H1 (cell line): Measurements from ENCODE around the gene ZNF446. TPM values are rescaled to one million over a fixed set of nuclear protein-coding genes. Genes with fewer than 3 reads are reported as not detected.
A peak's percentile ranks its signal among the peaks of the same experiment; 100 is the strongest.

Experiments
- CTCF ChIA-PET: fragments of 300-600 bp; sonication (Branson Sonifier 250); formaldehyde crosslinking; loops from one replicate; lab custom pipeline; 2021; ENCODE audit not compliant: partially characterized antibody; lab: Charles Lee
- POLR2A ChIA-PET: fragments of 300-600 bp; sonication (Branson Sonifier 250); formaldehyde crosslinking; loops from one replicate; lab custom pipeline; 2021; ENCODE audit warnings: inconsistent platforms; ENCODE audit not compliant: partially characterized antibody; lab: Charles Lee
- DNase-seq, 2 experiments: peaks; one replicate each; pipeline versions ENCODE4 v3.0.0 to v3.0.0-alpha.2; 2010 to 2022; ENCODE audit warnings: low spot score in 2 of 2, low read depth in 1 of 2, mixed read lengths in 1 of 2
- FAIRE-seq: peaks from 2 replicates; lab custom pipeline; 2011; peaks lifted over from hg19 to GRCh38; lab: Jason Lieb, UNC
- H2AFZ ChIP-seq: 2 replicates; pipeline ENCODE4 v1.8.1; 2012; ENCODE audit warnings: low read length, inconsistent platforms
- H2AK5ac ChIP-seq: 2 replicates; pipeline ENCODE4 v1.6.1; 2013; ENCODE audit warnings: low read depth, low read length
- H2BK120ac ChIP-seq: replicated peaks from 2 replicates; pipeline ENCODE3; 2013; ENCODE audit warnings: low read depth, low read length, inconsistent platforms
- H2BK12ac ChIP-seq: 2 replicates; pipeline ENCODE4 v1.6.1; 2013; ENCODE audit warnings: low read depth, low read length
- H2BK15ac ChIP-seq: 2 replicates; pipeline ENCODE4 v1.6.1; 2013; ENCODE audit warnings: low read length
- H2BK20ac ChIP-seq: 2 replicates; pipeline ENCODE4 v1.6.1; 2013; ENCODE audit warnings: low read length
- H2BK5ac ChIP-seq: 2 replicates; pipeline ENCODE4 v1.6.1; 2013; ENCODE audit warnings: low read depth, low read length
- H3K14ac ChIP-seq: 2 replicates; pipeline ENCODE4 v1.6.1; 2013; ENCODE audit warnings: inconsistent platforms; ENCODE audit not compliant: insufficient read length
- H3K18ac ChIP-seq: 2 replicates; pipeline ENCODE4 v1.6.1; 2013; ENCODE audit warnings: low read length; ENCODE audit errors: extremely low read depth
- H3K23ac ChIP-seq: 2 replicates; pipeline ENCODE4 v1.6.1; 2013; ENCODE audit warnings: inconsistent platforms; ENCODE audit not compliant: insufficient read length
- H3K23me2 ChIP-seq: 2 replicates; pipeline ENCODE4 v1.6.1; 2013; ENCODE audit warnings: low read depth, low read length
- H3K27ac ChIP-seq: 2 replicates; pipeline ENCODE4 v1.6.1; 2011; ENCODE audit warnings: low read depth, low read length, inconsistent platforms
- H3K27me3 ChIP-seq, 4 experiments: replicated peaks in 1 of 4; 1 replicate in 1 of 4; 2 replicates in 3 of 4; pipeline versions ENCODE4 v1.6.1 to v1.8.1; 2011 to 2013; ENCODE audit warnings: low read length in 3 of 4, mild to moderate bottlenecking in 3 of 4, inconsistent platforms in 2 of 4, mixed read lengths in 2 of 4, moderate library complexity in 1 of 4; ENCODE audit not compliant: control insufficient read depth in 3 of 4, insufficient read depth in 3 of 4; ENCODE audit errors: extremely low read depth in 1 of 4
- H3K36me3 ChIP-seq, 4 experiments: 2 replicates each; pipeline versions ENCODE4 v1.6.1 to v1.8.1; 2011 to 2013; ENCODE audit warnings: mild to moderate bottlenecking in 4 of 4, low read length in 3 of 4, moderate library complexity in 2 of 4, control low read depth in 1 of 4, inconsistent platforms in 1 of 4; ENCODE audit not compliant: insufficient read depth in 4 of 4, control insufficient read depth in 2 of 4
- H3K4ac ChIP-seq: replicated peaks from 2 replicates; pipeline ENCODE3; 2013; ENCODE audit warnings: low read length, low read depth, mixed read lengths, inconsistent platforms; ENCODE audit not compliant: insufficient read length
- H3K4me1 ChIP-seq, 4 experiments: replicated peaks in 1 of 4; 1 replicate in 1 of 4; 2 replicates in 3 of 4; pipeline versions ENCODE4 v1.6.1 to v1.8.1; 2011 to 2013; ENCODE audit warnings: low read length in 3 of 4, inconsistent platforms in 2 of 4, mixed read lengths in 1 of 4; ENCODE audit not compliant: insufficient read depth in 4 of 4, control insufficient read depth in 3 of 4
- H3K4me2 ChIP-seq, 2 experiments: 2 replicates each; pipeline versions ENCODE4 v1.6.1 to v1.8.1; 2011 to 2013; ENCODE audit warnings: low read depth in 2 of 2, low read length in 2 of 2, control low read depth in 1 of 2, inconsistent platforms in 1 of 2, mild to moderate bottlenecking in 1 of 2; ENCODE audit not compliant: insufficient read depth in 1 of 2
- H3K4me3 ChIP-seq, 4 experiments: fragments of 200-600, 300-600 bp in 1 of 4; sonication (generic), shearing (Covaris generic), sonication (Bioruptor Twin) in 1 of 4; 2 replicates each; pipeline versions ENCODE4 v1.5.1 to v1.8.1; 2011 to 2016; ENCODE audit warnings: low read length in 4 of 4, low read depth in 3 of 4, control low read depth in 2 of 4, inconsistent platforms in 2 of 4, mild to moderate bottlenecking in 2 of 4, mixed read lengths in 1 of 4, moderate library complexity in 1 of 4; ENCODE audit not compliant: insufficient read depth in 2 of 4; ENCODE audit errors: extremely low read depth in 1 of 4
- H3K56ac ChIP-seq: replicated peaks from 2 replicates; pipeline ENCODE3; 2013; ENCODE audit warnings: low read depth, mild to moderate bottlenecking, mixed read lengths, low read length, inconsistent platforms; ENCODE audit not compliant: insufficient read length
- H3K79me1 ChIP-seq: 2 replicates; pipeline ENCODE4 v1.6.1; 2013; ENCODE audit warnings: low read depth, low read length, control low read depth
- H3K79me2 ChIP-seq, 2 experiments: 2 replicates each; pipeline versions ENCODE4 v1.6.1 to v1.8.1; 2012 to 2013; ENCODE audit warnings: low read length in 2 of 2, mild to moderate bottlenecking in 2 of 2, inconsistent platforms in 1 of 2; ENCODE audit not compliant: insufficient read depth in 2 of 2, control insufficient read depth in 1 of 2
- H3K9ac ChIP-seq, 4 experiments: replicated peaks in 1 of 4; 1 replicate in 1 of 4; 2 replicates in 3 of 4; pipeline versions ENCODE4 v1.6.1 to v1.8.1; 2011 to 2013; ENCODE audit warnings: low read depth in 3 of 4, low read length in 3 of 4, control low read depth in 2 of 4, mild to moderate bottlenecking in 2 of 4, moderate library complexity in 2 of 4, inconsistent platforms in 1 of 4; ENCODE audit errors: extremely low read depth in 1 of 4
- H3K9me3 ChIP-seq, 2 experiments: 2 replicates each; pipeline versions ENCODE4 v1.6.1 to v1.8.1; 2012 to 2013; ENCODE audit warnings: mild to moderate bottlenecking in 2 of 2, moderate library complexity in 2 of 2, control low read depth in 1 of 2, inconsistent platforms in 1 of 2, low read depth in 1 of 2, low read length in 1 of 2, mixed read lengths in 1 of 2; ENCODE audit not compliant: insufficient read depth in 2 of 2
- H4K20me1 ChIP-seq, 2 experiments: replicated peaks in 1 of 2; 2 replicates each; pipeline versions ENCODE3 to v1.8.1; 2011 to 2013; ENCODE audit warnings: inconsistent platforms in 2 of 2, low read length in 2 of 2, mild to moderate bottlenecking in 1 of 2; ENCODE audit not compliant: insufficient read depth in 2 of 2, control insufficient read depth in 1 of 2
- H4K5ac ChIP-seq: 2 replicates; pipeline ENCODE4 v1.6.1; 2013; ENCODE audit warnings: low read length, low read depth, mixed read lengths, inconsistent platforms; ENCODE audit not compliant: insufficient read length
- H4K8ac ChIP-seq: 2 replicates; pipeline ENCODE4 v1.8.0; 2013; ENCODE audit warnings: mild to moderate bottlenecking, moderate library complexity, low read length, inconsistent platforms; ENCODE audit not compliant: insufficient read depth; ENCODE audit errors: extremely low read depth
- H4K91ac ChIP-seq: replicated peaks from 2 replicates; pipeline ENCODE3; 2013; ENCODE audit warnings: low read length, mixed read lengths, inconsistent platforms; ENCODE audit not compliant: insufficient read length
- ATF3 ChIP-seq: IDR thresholded peaks from 2 replicates; pipeline ENCODE4 v1.6.1; 2011; ENCODE audit warnings: low read depth, mild to moderate bottlenecking, low read length; ENCODE audit not compliant: insufficient read depth
- CHD1 ChIP-seq: IDR thresholded peaks from 2 replicates; pipeline ENCODE4 v1.6.1; 2012; ENCODE audit warnings: low read depth, low read length, improper control_type of control experiment
- JUN ChIP-seq: IDR thresholded peaks from 2 replicates; pipeline ENCODE4 v1.6.1; 2011; ENCODE audit warnings: low read depth, mild to moderate bottlenecking, improper control_type of control experiment, low read length
- RAD21 ChIP-seq, 2 experiments: IDR thresholded peaks in 1 of 2; conservative IDR thresholded peaks in 1 of 2; 2 replicates each; pipeline ENCODE4 v1.6.1; 2011; ENCODE audit warnings: low read depth in 2 of 2, low read length in 2 of 2, improper control_type of control experiment in 1 of 2, inconsistent platforms in 1 of 2, mild to moderate bottlenecking in 1 of 2, moderate library complexity in 1 of 2
- SIRT6 ChIP-seq: IDR thresholded peaks from one replicate; pipeline ENCODE4 v1.7.1; 2012; ENCODE audit warnings: low read length, inconsistent platforms
- SP4 ChIP-seq: IDR thresholded peaks from 2 replicates; pipeline ENCODE4 v1.6.1; 2012; ENCODE audit warnings: low read length, inconsistent platforms
- TCF12 ChIP-seq: IDR thresholded peaks from 2 replicates; pipeline ENCODE4 v1.6.1; 2011; ENCODE audit warnings: low read depth, mild to moderate bottlenecking, low read length
- USF2 ChIP-seq: IDR thresholded peaks from 2 replicates; pipeline ENCODE4 v1.6.1; 2011; ENCODE audit warnings: low read length, improper control_type of control experiment
- WGBS, 2 experiments: shearing (Covaris generic) in 1 of 2; methylation state at CpG; one replicate each; pipeline versions ENCODE4 v1.1.6 to v1.1.7; 2013 to 2015; ENCODE audit warnings: low lambda C conversion rate in 2 of 2, mixed read lengths in 2 of 2, inconsistent platforms in 1 of 2, low coverage in 1 of 2, missing lambda C conversion rate in 1 of 2; ENCODE audit not compliant: insufficient replicate concordance in 2 of 2, insufficient coverage in 1 of 2, insufficient read length in 1 of 2; ENCODE audit errors: extremely low coverage in 1 of 2, missing lambda C conversion rate in 1 of 2; 5-methylcytosine and 5-hydroxymethylcytosine counted together
- polyA plus RNA-seq, 7 experiments: library from polyadenylated mRNA; depleted of rRNA in 3 of 7; stranded (reverse) in 5 of 7; unstranded in 2 of 7; fragments of >200 nt in 5 of 7; fragments of 200-250 nt in 2 of 7; gene quantifications; 1 replicate in 5 of 7; 2 replicates in 1 of 7; 4 replicates in 1 of 7; pipeline versions ENCODE4 v1.2.1 to v1.2.3, GENCODE V29; 2011 to 2013; ENCODE audit warnings: missing spikeins in 2 of 7, mixed read lengths in 2 of 7
- total RNA-seq: library from RNA; stranded (reverse); fragmentation: NEBNext Ultra II Directional; extraction: Animal tissue kit (Norgen Biotek cat#: 25700); gene quantifications from 2 replicates; pipeline ENCODE4 v1.2.1, GENCODE V29; 2021

Gene ZNF446
- total and polyA plus RNA-seq, 2 of the 8 experiments (the other 6 are each of a cell fraction or from before 2014, with no cell fraction given): 4.1 to 5.5 TPM

GRCh38 chr19:58519355-58520256, 43.5 kb downstream of the ZNF446 start, which contains the start of gene ZBTB45:
Gene ZBTB45 (minus strand): TSS chr19:58519810. CDS start chr19:58517673, 2,137 bp downstream.
- no peak for FAIRE-seq
- no peak within 1 kb of the TSS for H3K23ac ChIP-seq
- H3K4me3 ChIP-seq: peak within 1 kb of the TSS; percentile 54 to 87 (median 70)
- H3K79me2 ChIP-seq: peaks cover 0 to 15% of the 10 kb centered on the region in 2 experiments; a peak in 1 of 4 replicates
- H4K5ac ChIP-seq: peak within 1 kb of the TSS; percentile 67
- no peak within 1 kb of the TSS for H2BK20ac ChIP-seq
- H3K4ac ChIP-seq: peak within 1 kb of the TSS; percentile 10
- DNase-seq: peak; percentile 91 to 96
- 0 out of 2 replicates have a peak within 1 kb of the TSS, but pooled peaks have one; percentile 86 for H2AK5ac ChIP-seq
- peak within 1 kb of the TSS; percentile 91 for H3K27ac ChIP-seq
- no peak within 1 kb of the TSS for H2BK120ac ChIP-seq
- 1% methylated on average over 65 of the region's 87 CpGs; no CpG with 5 or more reads in 1 of the 2 experiments for WGBS, 2 experiments
- H3K18ac ChIP-seq: peak within 1 kb of the TSS; percentile 93
- H2AFZ ChIP-seq: peak within 1 kb of the TSS; percentile 18; the same call in 1 of the 2 replicates
- H3K79me1 ChIP-seq: peaks cover 3% of the 10 kb centered on the region
- H3K23me2 ChIP-seq: peaks cover 8% of the 10 kb centered on the region
- POLR2A ChIA-PET: interaction anchor here (0.6 to 21.3 kb wide), 33 partner anchors 9 to 193 kb away, joined by 3 to 650 read pairs (median 4); partner anchors contain the start of genes CHMP2A, RPS5, TRIM28 and UBE2M
- peak within 1 kb of the TSS; percentile 79 to 90 (median 87) for H3K9ac ChIP-seq
- H4K8ac ChIP-seq: peak within 1 kb of the TSS; percentile 96
- H2BK5ac ChIP-seq: peak within 1 kb of the TSS; percentile 89
- H3K9me3 ChIP-seq: no peaks in the 10 kb centered on the region
- H3K27me3 ChIP-seq: no peaks in the 10 kb centered on the region; a peak in 1 of 7 replicates
- H4K91ac ChIP-seq: peak within 1 kb of the TSS; percentile 80
- no peak within 1 kb of the TSS for H3K14ac ChIP-seq
- H4K20me1 ChIP-seq: peaks cover 2 to 9% of the 10 kb centered on the region in 2 experiments
- H2BK15ac ChIP-seq: 0 out of 2 replicates have a peak within 1 kb of the TSS, but pooled peaks have one; percentile 88
- peak within 1 kb of the TSS; percentile 67 to 85 for H3K4me2 ChIP-seq
- peaks cover 0 to 29% (median 16%) of the 10 kb centered on the region in 4 experiments; a peak in 6 of 7 replicates for H3K4me1 ChIP-seq
- peak within 1 kb of the TSS; percentile 54 for H3K56ac ChIP-seq
- peak within 1 kb of the TSS; percentile 68; the same call in 1 of the 2 replicates for H2BK12ac ChIP-seq
- H3K36me3 ChIP-seq: peaks cover 0 to 9% (median 2%) of the 10 kb centered on the region in 4 experiments; a peak in 2 of 8 replicates
- CTCF ChIA-PET: interaction anchor here (0.6 to 5.2 kb wide), 45 partner anchors 9 to 1425 kb away, joined by 3 to 35 read pairs (median 4); partner anchors contain the start of genes CHMP2A, TRIM28, UBE2M and ZNF324B
- TF ChIP-seq CHD1 (no peak), JUN (peak; percentile 33; the same call in 1 of the 2 replicates), TCF12 (no peak), SP4 (peak; percentile 78; the same call in 1 of the 2 replicates), ATF3 (no peak), SIRT6 (no peak), USF2 (no peak), RAD21 (IDR thresholded peaks at IDR 0.05 in 1 of 2, conservative IDR thresholded peaks at IDR 0.05 in 1 of 2; ENCODE audit: low read depth in 2 of 2, low read length in 2 of 2) (peak; percentile 78 to 79)
